Thyroid gland (tissue), 4 donors: Measurements from ENCODE around the gene COL19A1.

Experiments
- POLR2A ChIP-seq, 2 donors: fragments of 450-650 bp; IDR thresholded peaks; one replicate each; pipeline ENCODE4 v1.6.1; 2017; ENCODE audit warnings: antibody characterized with exemption in 2 of 2, mild to moderate bottlenecking in 2 of 2, moderate library complexity in 1 of 2
- TF ChIP-seq, protein P1 (sequence below), 6 experiments: fragments of 200-600 bp in 3 of 6; fragments of 450-650 bp in 3 of 6; sonication (generic) in 3 of 6; IDR thresholded peaks; one replicate each; pipeline ENCODE4 v1.5.1; 2016 to 2019; ENCODE audit warnings: antibody characterized with exemption in 6 of 6, mild to moderate bottlenecking in 2 of 6, inconsistent platforms in 1 of 6, moderate library complexity in 1 of 6

DNA sequence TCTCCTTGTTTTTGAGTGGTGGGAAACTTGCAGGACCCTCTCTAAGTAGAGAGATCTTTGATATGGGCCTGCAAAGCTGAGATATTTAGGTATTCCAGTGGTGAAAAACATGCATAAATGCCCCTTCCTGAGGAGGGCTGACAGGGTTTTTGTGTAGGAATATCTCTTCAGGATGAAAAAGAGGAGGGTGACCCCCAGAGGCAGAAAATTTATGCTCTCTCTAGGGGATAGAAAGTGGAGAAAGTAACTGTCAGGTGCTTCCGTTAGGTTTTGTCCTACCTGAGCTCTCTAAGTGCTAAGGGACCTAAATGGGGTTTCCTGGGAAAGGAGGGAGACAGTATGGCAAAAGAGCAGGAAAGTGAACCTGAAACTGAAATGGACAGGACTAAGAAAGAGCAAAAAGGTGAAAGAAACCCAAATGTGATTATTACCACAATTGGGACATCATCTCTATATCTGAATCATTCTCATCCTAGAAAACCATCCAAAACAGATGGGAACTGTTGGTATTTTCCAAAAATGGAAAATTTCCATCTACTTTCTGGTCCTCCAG, 2.0 kb downstream of the COL19A1 start:
- TF ChIP-seq, protein P1, sequence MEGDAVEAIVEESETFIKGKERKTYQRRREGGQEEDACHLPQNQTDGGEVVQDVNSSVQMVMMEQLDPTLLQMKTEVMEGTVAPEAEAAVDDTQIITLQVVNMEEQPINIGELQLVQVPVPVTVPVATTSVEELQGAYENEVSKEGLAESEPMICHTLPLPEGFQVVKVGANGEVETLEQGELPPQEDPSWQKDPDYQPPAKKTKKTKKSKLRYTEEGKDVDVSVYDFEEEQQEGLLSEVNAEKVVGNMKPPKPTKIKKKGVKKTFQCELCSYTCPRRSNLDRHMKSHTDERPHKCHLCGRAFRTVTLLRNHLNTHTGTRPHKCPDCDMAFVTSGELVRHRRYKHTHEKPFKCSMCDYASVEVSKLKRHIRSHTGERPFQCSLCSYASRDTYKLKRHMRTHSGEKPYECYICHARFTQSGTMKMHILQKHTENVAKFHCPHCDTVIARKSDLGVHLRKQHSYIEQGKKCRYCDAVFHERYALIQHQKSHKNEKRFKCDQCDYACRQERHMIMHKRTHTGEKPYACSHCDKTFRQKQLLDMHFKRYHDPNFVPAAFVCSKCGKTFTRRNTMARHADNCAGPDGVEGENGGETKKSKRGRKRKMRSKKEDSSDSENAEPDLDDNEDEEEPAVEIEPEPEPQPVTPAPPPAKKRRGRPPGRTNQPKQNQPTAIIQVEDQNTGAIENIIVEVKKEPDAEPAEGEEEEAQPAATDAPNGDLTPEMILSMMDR (IDR thresholded peaks at IDR 0.05) = no peak
- TF ChIP-seq POLR2A (IDR thresholded peaks at IDR 0.05) = no peak
